ENCODE measurements around the gene SLN.

DNA sequence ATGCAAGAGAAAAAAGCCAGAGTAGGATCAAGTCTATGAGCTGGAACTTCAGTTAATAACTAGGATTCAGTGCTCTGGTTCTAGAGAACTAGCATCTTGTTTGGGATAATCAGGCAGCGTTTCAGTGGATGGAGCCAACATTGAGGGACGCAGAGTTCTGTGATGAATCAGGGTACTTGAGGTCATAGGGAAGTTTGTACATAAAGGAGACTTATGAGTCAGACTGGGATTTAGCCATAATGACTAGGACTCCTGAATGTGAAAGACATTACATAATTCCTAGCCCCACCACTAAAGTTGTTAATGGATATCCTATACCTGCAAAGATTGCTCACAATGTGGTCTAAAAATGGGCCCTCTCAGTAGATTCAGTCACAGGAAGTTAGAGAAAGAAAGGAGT lies 6.8 kb downstream of the SLN start:
- TF ChIP-seq CTCF (IDR thresholded peaks at IDR 0.05; ENCODE audit: borderline replicate concordance, extremely low read depth, low read length, poor library complexity, severe bottlenecking) = no peak
- no peak for TF ChIP-seq EZH2 (IDR thresholded peaks at IDR 0.05; ENCODE audit: borderline replicate concordance, low read depth, low read length, severe bottlenecking)
